ENCODE measurements around the gene EHD1. TPM values are rescaled to one million over a fixed set of nuclear protein-coding genes. Genes with fewer than 3 reads are reported as not detected.

The EHD1 gene
- total and polyA plus RNA-seq, 9 donors: 46.1 to 117 (median 87.0) TPM

DNA sequence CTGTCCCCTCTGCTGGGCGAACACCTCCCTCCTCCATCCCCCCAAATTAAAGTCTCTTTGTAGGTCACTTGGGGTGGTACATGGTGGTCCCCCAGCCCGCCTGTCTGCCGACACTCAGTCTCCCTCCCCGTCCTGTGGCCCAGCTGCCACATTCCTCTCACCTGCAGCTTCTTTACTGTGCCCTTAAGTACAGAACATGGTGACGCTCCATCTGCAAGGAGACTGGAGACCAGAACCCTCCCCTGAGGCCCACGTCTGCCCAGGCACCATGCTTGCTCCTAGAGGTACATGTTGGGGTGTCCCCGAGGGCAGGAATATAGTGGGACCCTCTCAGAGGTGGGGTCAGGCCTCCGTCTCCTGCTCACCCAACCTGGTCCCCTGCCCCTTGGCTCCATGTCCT, 5.6 kb upstream of the EHD1 start:
- Histone ChIP-seq H3K9me3 (replicated peaks; ENCODE audit: control insufficient read depth, low read depth, low read length) (no peaks in the 10 kb centered on the region), H3K27me3 (ENCODE audit: control insufficient read depth, insufficient read depth, low read length) (no peaks in the 10 kb centered on the region), H3K4me1 (ENCODE audit: control insufficient read depth, insufficient read depth, low read length) (peaks cover 27% of the 10 kb centered on the region), H3K27ac (ENCODE audit: low read length) (no peak overlapping the region), H3K36me3 (ENCODE audit: control insufficient read depth, insufficient read depth, low read length) (no peaks in the 10 kb centered on the region), H3K4me3 (ENCODE audit: low read length) (no peak overlapping the region)
- no peak for DNase-seq
- 73% methylated on average over 6 of the region's 8 CpGs for WGBS (ENCODE audit: insufficient coverage)

DNA sequence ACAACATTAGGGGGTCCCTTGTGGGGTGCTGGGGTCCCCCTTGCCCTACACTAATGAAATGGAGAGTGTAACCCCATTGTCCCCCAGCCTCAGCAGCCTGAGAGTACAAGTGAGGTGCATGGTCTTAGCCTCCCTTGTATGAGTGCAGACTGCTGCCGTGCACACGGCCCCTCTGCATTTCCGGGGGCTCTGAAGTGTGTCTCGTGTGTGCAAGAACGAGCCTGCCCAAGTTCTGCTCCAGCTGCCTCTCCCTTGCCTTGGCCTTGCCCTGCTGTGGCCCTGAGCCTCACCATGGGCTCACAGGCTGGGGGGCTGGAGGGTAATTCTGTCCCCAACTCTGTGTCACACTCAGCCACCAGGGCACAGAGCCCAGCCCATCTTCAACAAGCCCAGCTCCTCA, 5.2 kb upstream of the EHD1 start:
- H3K9me3 ChIP-seq (replicated peaks; ENCODE audit: control insufficient read depth, low read depth, low read length): no peaks in the 10 kb centered on the region
- WGBS (ENCODE audit: insufficient coverage): 56% methylated on average over 5 of the region's 5 CpGs
- no peak overlapping the region for H3K27ac ChIP-seq (ENCODE audit: low read length)
- H3K27me3 ChIP-seq (ENCODE audit: control insufficient read depth, insufficient read depth, low read length): no peaks in the 10 kb centered on the region
- no peak overlapping the region for H3K4me3 ChIP-seq (ENCODE audit: low read length)
- H3K36me3 ChIP-seq (ENCODE audit: control insufficient read depth, insufficient read depth, low read length): no peaks in the 10 kb centered on the region
- no peak for DNase-seq
- H3K4me1 ChIP-seq (ENCODE audit: control insufficient read depth, insufficient read depth, low read length): peaks cover 26% of the 10 kb centered on the region

DNA sequence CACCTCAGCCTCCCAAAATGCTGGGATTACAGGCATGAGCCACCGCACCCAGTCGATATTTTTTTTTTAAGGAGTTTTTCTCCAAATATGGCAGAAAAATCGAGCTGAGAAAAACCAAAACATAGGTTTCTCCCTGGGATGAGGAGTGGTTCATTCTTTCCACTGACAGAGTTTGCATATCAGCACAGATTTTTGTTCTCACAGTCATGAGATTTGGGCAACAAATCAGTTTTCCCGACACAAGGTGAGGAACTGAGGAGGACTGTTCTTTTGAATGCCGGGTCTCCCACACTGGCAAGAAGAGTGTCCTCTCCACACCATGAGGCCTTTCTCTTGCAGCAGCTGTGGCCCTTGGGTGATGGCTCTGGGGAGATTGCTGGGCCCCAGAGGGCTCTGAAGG, 3.8 kb upstream of the EHD1 start:
- Histone ChIP-seq H3K4me3 (ENCODE audit: low read length) (no peak overlapping the region), H3K27me3 (ENCODE audit: control insufficient read depth, insufficient read depth, low read length) (no peaks in the 10 kb centered on the region), H3K36me3 (ENCODE audit: control insufficient read depth, insufficient read depth, low read length) (no peaks in the 10 kb centered on the region), H3K9me3 (replicated peaks; ENCODE audit: control insufficient read depth, low read depth, low read length) (no peaks in the 10 kb centered on the region), H3K27ac (ENCODE audit: low read length) (no peak overlapping the region), H3K4me1 (ENCODE audit: control insufficient read depth, insufficient read depth, low read length) (peaks cover 21% of the 10 kb centered on the region)
- DNase-seq: no peak
- 67% methylated on average over 1 of the region's 5 CpGs for WGBS (ENCODE audit: insufficient coverage)

DNA sequence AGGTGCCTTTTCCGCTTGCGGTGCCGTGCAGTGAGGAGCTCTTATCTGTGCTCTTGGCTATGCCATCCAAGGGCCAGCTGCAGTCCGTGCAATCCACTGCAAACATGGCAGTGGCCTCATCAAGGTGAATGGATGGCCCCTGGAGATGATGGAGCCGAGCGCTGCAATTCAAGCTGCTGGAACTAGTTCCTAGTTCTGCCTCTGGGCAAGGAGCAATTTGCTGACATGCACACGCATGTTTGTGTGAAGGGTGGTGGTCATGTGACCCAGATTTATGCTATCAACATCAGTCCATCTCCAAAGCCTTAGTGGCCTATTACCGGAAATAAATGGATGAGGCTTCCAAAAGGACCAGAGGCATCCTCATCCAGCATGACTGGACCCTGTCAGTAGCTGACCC, 3.1 kb upstream of the EHD1 start:
- 70% methylated on average over 5 of the region's 8 CpGs for WGBS (ENCODE audit: insufficient coverage)
- H3K27ac ChIP-seq (ENCODE audit: low read length): no peak overlapping the region
- no peak overlapping the region for H3K4me3 ChIP-seq (ENCODE audit: low read length)
- no peak for DNase-seq
- H3K9me3 ChIP-seq (replicated peaks; ENCODE audit: control insufficient read depth, low read depth, low read length): no peaks in the 10 kb centered on the region
- H3K36me3 ChIP-seq (ENCODE audit: control insufficient read depth, insufficient read depth, low read length): no peaks in the 10 kb centered on the region
- no peaks in the 10 kb centered on the region for H3K27me3 ChIP-seq (ENCODE audit: control insufficient read depth, insufficient read depth, low read length)
- peaks cover 29% of the 10 kb centered on the region for H3K4me1 ChIP-seq (ENCODE audit: control insufficient read depth, insufficient read depth, low read length)

DNA sequence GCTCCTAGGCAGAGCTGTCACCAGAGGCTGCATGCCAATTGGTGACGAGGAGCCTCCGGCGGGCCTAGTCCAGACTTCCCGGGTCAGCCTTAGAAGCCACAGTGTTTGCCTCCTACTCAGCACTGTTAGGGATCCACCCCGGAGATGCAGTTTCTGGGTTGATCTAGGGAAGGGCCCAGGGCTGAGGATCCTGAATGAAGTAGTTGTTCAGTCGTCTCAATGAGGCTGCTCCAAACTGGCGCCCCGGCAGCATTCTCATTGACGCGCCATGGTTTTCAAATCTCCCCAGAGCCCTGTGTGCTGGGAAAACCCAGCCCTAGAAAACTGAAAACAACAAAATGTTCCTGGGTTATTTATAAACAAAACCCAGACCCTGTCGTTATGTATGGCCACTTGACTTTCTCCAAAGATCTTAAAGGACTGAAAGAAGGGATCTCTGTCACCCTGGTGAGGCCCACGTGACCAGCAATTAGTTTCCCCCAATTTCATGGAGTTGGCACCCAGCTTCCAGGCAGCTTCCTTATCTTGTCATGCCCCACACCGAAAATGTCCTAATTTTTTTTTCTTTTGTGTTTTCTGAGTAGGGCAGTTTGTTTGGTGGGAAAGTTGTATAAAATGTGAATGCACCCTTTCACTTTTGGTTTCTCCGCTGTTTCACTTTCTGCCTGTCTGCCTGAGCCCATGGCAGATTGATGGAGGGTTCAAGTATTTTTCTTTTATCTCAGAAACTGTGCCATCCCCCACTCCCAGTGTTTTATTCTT, 2.0 kb upstream of the EHD1 start:
- H3K9me3 ChIP-seq (replicated peaks; ENCODE audit: control insufficient read depth, low read depth, low read length): no peaks in the 10 kb centered on the region
- no peak overlapping the region for H3K4me3 ChIP-seq (ENCODE audit: low read length)
- 88% methylated on average over 3 of the region's 14 CpGs for WGBS (ENCODE audit: insufficient coverage)
- H3K36me3 ChIP-seq (ENCODE audit: control insufficient read depth, insufficient read depth, low read length): no peaks in the 10 kb centered on the region
- H3K4me1 ChIP-seq (ENCODE audit: control insufficient read depth, insufficient read depth, low read length): peaks cover 38% of the 10 kb centered on the region
- peak overlapping the region; percentile 52 for H3K27ac ChIP-seq (ENCODE audit: low read length)
- DNase-seq: no peak
- no peaks in the 10 kb centered on the region for H3K27me3 ChIP-seq (ENCODE audit: control insufficient read depth, insufficient read depth, low read length)

DNA sequence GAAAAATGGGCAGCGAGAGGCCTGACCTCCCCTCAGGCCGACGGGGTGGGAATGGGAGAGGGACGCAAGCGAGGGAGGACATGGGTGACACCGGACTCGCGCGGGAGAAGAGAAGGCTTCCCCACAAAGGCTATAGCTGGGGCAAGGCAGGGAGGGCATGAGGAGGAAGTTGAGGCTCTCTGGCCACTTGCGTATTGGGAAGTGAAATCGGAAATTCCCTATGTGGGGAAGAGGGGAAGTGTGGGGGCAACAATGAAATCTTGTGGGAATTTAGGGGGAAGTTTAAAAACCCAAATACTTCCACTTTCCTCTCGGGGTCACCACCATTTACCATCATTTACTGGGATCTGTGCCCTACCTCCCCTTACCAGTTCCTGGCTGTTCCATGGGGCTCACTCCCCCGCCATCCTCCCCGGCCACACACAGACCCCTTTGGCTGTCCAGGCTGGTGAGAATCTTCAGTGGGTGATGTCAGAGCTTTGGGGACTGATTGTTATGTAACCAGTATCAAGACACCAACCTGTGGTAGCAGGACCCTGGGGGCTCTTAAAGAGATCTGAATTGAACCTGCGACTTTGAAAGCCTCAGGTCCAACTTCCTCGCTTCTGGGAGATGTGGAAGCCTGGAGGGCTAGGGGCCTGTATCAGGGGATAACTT, 951 bp upstream of the EHD1 start:
- Histone ChIP-seq H3K27me3 (ENCODE audit: control insufficient read depth, insufficient read depth, low read length) (no peaks in the 10 kb centered on the region), H3K9me3 (replicated peaks; ENCODE audit: control insufficient read depth, low read depth, low read length) (no peaks in the 10 kb centered on the region), H3K4me1 (ENCODE audit: control insufficient read depth, insufficient read depth, low read length) (peaks cover 44% of the 10 kb centered on the region), H3K36me3 (ENCODE audit: control insufficient read depth, insufficient read depth, low read length) (peaks cover 3% of the 10 kb centered on the region), H3K27ac (ENCODE audit: low read length) (peak overlapping the region; percentile 93), H3K4me3 (ENCODE audit: low read length) (peak overlapping the region; percentile 84)
- DNase-seq: peak; percentile 73
- WGBS (ENCODE audit: insufficient coverage): 11% methylated on average over 11 of the region's 16 CpGs

DNA sequence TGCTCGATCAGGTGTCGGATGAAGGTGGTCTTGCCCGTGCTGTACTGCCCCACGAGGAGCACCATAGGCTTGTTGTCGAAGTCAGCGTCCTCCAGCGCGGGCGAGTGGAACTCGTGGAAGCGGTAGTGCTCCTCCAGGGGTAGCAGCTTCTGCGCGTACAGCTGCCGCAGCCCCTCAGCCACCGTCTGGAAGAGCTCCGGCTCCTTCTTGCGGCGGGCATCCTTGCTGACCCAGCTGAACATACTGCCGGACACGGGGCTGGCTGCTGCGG, 263 bp downstream of the EHD1 start:
- DNase-seq: no peak
- H3K4me1 ChIP-seq (ENCODE audit: control insufficient read depth, insufficient read depth, low read length): peaks cover 51% of the 10 kb centered on the region
- WGBS (ENCODE audit: insufficient coverage): 0% methylated on average over 21 of the region's 21 CpGs

DNA sequence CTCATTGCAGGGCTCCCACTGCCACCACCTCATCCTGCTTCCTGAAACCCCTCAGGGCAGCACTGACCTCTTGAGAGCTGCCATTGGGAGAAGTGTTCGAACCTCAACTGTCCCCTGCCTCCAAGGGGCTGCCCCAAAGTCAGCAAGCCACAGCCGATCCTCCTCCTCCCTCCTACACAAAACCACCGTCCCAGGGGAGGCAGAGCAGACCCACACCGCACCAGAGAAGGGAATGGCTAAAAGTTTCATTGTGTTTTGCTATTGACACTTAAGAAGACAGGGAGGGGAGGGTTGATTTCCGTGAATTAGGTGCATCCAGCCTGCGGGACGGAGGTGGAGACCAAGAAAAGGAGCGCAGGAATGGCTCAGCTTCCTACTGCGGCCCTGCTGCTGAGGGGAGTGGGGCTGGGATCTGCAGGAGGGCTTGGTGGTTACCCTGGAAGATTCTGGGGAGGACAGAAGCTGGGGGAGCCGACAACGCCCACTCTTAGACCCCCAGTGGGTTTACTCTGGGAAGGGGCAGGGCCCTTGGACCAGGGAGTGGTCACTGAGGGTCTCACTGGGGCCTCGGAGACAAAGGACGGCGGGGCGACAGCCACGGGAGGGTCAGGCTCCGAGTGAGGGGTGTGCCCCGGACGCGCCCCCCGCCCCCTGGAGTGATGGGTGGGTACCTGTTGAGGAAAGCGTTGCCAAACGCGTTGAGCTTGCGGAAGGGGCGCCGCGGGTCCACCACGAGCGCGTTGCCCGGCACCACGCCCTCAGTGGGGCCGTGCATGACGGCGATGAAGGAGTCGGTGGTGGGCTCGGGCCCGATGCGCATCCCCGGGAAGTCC, 815 bp downstream of the EHD1 start:
- DNase-seq: no peak
- Histone ChIP-seq H3K36me3 (ENCODE audit: control insufficient read depth, insufficient read depth, low read length) (peaks cover 16% of the 10 kb centered on the region), H3K27me3 (ENCODE audit: control insufficient read depth, insufficient read depth, low read length) (no peaks in the 10 kb centered on the region), H3K4me1 (ENCODE audit: control insufficient read depth, insufficient read depth, low read length) (peaks cover 56% of the 10 kb centered on the region), H3K9me3 (replicated peaks; ENCODE audit: control insufficient read depth, low read depth, low read length) (no peaks in the 10 kb centered on the region), H3K27ac (ENCODE audit: low read length) (peak overlapping the region; percentile 86), H3K4me3 (ENCODE audit: low read length) (peak overlapping the region; percentile 63)
- WGBS (ENCODE audit: insufficient coverage): under 1% methylated on average over 38 of the region's 41 CpGs

More for the DNA sequence above, 263 bp downstream of the EHD1 start:
- Histone ChIP-seq H3K4me3 (ENCODE audit: low read length) (peak overlapping the region; percentile 63), H3K27me3 (ENCODE audit: control insufficient read depth, insufficient read depth, low read length) (no peaks in the 10 kb centered on the region), H3K9me3 (replicated peaks; ENCODE audit: control insufficient read depth, low read depth, low read length) (no peaks in the 10 kb centered on the region), H3K27ac (ENCODE audit: low read length) (peak overlapping the region; percentile 86), H3K36me3 (ENCODE audit: control insufficient read depth, insufficient read depth, low read length) (peaks cover 11% of the 10 kb centered on the region)

DNA sequence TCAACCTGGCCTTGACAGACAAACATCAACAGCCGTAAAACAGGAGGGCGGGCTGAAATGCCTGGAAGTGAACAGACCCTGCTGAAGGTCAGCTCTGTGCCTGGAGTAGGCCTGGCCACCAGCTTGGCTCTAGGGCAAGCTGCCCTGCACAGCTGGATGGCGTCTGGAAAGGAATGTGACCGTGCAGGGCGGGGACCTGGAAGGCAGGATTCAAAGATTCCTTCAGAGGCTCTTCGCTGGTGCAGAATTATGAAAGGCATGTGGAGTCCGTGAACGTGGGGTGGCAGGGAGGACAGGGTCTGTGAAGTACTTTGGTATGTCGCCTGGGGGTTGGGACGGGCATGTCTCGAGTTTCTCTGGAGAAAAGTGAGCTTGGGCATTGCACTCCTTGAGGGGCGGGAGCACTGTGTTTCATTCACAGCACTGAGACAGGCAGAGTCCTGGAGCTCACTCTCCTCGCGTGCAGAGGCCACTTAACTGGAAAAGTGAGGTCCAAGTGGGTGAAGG, 1.5 kb downstream of the EHD1 start:
- WGBS (ENCODE audit: insufficient coverage): 14% methylated on average over 12 of the region's 14 CpGs
- peak; percentile 73 for DNase-seq
- peaks cover 61% of the 10 kb centered on the region for H3K4me1 ChIP-seq (ENCODE audit: control insufficient read depth, insufficient read depth, low read length)

DNA sequence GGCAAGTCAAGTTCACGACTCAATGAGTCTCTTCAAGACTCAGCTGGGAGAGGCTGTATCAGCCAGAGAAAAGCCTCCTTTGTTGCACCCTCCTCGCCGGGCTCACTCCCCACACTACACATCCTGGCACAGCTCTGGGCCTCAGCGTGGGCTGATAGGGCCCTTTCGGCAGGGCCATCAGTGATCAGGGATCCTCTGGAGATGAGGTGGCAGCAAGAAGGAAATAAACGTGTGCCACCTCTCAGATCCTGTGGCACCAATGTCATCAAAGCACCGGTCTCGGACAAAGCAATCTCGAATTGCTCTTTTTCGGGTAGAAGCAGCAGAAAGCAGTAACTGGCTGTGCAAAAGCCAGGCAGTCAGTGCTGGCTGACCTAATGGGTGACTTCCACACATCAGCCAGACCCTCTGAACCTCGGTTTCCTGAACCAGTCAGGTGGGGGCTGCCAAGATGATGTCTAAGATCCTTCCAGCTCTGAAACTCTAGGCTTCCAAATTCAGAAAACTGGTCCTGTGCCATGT, 2.1 kb downstream of the EHD1 start:
- no peak for DNase-seq
- H3K9me3 ChIP-seq (replicated peaks; ENCODE audit: control insufficient read depth, low read depth, low read length): no peaks in the 10 kb centered on the region
- 62% methylated on average over 8 of the region's 11 CpGs for WGBS (ENCODE audit: insufficient coverage)
- no peaks in the 10 kb centered on the region for H3K27me3 ChIP-seq (ENCODE audit: control insufficient read depth, insufficient read depth, low read length)
- H3K27ac ChIP-seq (ENCODE audit: low read length): peak overlapping the region; percentile 86
- H3K4me3 ChIP-seq (ENCODE audit: low read length): peak overlapping the region; percentile 63
- H3K4me1 ChIP-seq (ENCODE audit: control insufficient read depth, insufficient read depth, low read length): peaks cover 67% of the 10 kb centered on the region
- peaks cover 28% of the 10 kb centered on the region for H3K36me3 ChIP-seq (ENCODE audit: control insufficient read depth, insufficient read depth, low read length)

More for the DNA sequence above, 1.5 kb downstream of the EHD1 start:
- Histone ChIP-seq H3K9me3 (replicated peaks; ENCODE audit: control insufficient read depth, low read depth, low read length) (no peaks in the 10 kb centered on the region), H3K27ac (ENCODE audit: low read length) (peak overlapping the region; percentile 86), H3K36me3 (ENCODE audit: control insufficient read depth, insufficient read depth, low read length) (peaks cover 22% of the 10 kb centered on the region), H3K27me3 (ENCODE audit: control insufficient read depth, insufficient read depth, low read length) (no peaks in the 10 kb centered on the region), H3K4me3 (ENCODE audit: low read length) (peak overlapping the region; percentile 63)

Data from muscle of leg (tissue), 11 donors.